ENCODE measurements around the gene LAG3.

GRCh38 chr12:6771091-6771495 is 1.2 kb upstream of the LAG3 start:
- TF ChIP-seq REST (IDR thresholded peaks at IDR 0.05; ENCODE audit: low read depth) = no peak
- TF ChIP-seq USF1 (IDR thresholded peaks at IDR 0.05) = no peak
- no peak for TF ChIP-seq TAF1 (IDR thresholded peaks at IDR 0.05; ENCODE audit: low read depth)
- TF ChIP-seq MAX (IDR thresholded peaks at IDR 0.05) = no peak
- TF ChIP-seq CEBPB (IDR thresholded peaks at IDR 0.05) = no peak
- TF ChIP-seq RAD21 (IDR thresholded peaks at IDR 0.05; ENCODE audit: low read depth) = no peak
- no peak for TF ChIP-seq TEAD4 (IDR thresholded peaks at IDR 0.05)
- no peak for TF ChIP-seq CREB1 (IDR thresholded peaks at IDR 0.05; ENCODE audit: low read depth)
- TF ChIP-seq YY1 (IDR thresholded peaks at IDR 0.05; ENCODE audit: low read depth) = no peak
- TF ChIP-seq EP300 (IDR thresholded peaks at IDR 0.05; ENCODE audit: borderline replicate concordance) = no peak
- TF ChIP-seq TCF12 (IDR thresholded peaks at IDR 0.05; ENCODE audit: low read depth) = no peak
- TF ChIP-seq EGR1 (IDR thresholded peaks at IDR 0.05) = no peak
- TF ChIP-seq FOXM1 (IDR thresholded peaks at IDR 0.05; ENCODE audit: borderline replicate concordance, low read depth) = no peak
- no peak for TF ChIP-seq ZBTB7A (IDR thresholded peaks at IDR 0.05; ENCODE audit: low read depth)

Data from Ishikawa (cell line).